IPS-NIHi7 (cell line): ENCODE data around the gene SLC35F2.
"Not testable (repeated sequence)": the region's sequence is repeated elsewhere in the genome, so short reads cannot be mapped to it uniquely, and the experiment has no call there.

Source experiments
- DNase-seq: peaks from one replicate; pipeline ENCODE4 v3.0.0; 2012; ENCODE audit warnings: mixed read lengths; ENCODE audit errors: extremely low spot score

SLC35F2 gene

GRCh38 chr11:107842412-107843100 lies 16.0 kb downstream of the SLC35F2 start:
- DNase-seq, result no peak

- no peak for DNase-seq
These were observed 18.5 kb downstream of the SLC35F2 start for GRCh38 chr11:107840129-107840484.

- no peak for DNase-seq
These were observed 21.7 kb downstream of the SLC35F2 start for GRCh38 chr11:107836851-107837250.

- DNase-seq, result no peak
These were observed 23.6 kb downstream of the SLC35F2 start for GRCh38 chr11:107834995-107835394.

- not testable (repeated sequence) for DNase-seq
These were observed 24.7 kb downstream of the SLC35F2 start for GRCh38 chr11:107833926-107834325.

- no peak for DNase-seq
These were observed 27.6 kb downstream of the SLC35F2 start for GRCh38 chr11:107830915-107831540.

GRCh38 chr11:107827041-107827440 lies 31.5 kb downstream of the SLC35F2 start:
- DNase-seq, result no peak

GRCh38 chr11:107825875-107826274 lies 32.7 kb downstream of the SLC35F2 start:
- no peak for DNase-seq

- DNase-seq, result no peak
These were observed 33.8 kb downstream of the SLC35F2 start for GRCh38 chr11:107824668-107825369.

- DNase-seq, result no peak
These were observed 37.2 kb downstream of the SLC35F2 start for GRCh38 chr11:107821199-107821927.

- DNase-seq, result no peak
These were observed 39.1 kb downstream of the SLC35F2 start for GRCh38 chr11:107819361-107820014.

GRCh38 chr11:107818491-107818890 lies 40.1 kb downstream of the SLC35F2 start:
- no peak for DNase-seq

GRCh38 chr11:107816028-107816427 lies 42.6 kb downstream of the SLC35F2 start:
- DNase-seq, result no peak

- no peak for DNase-seq
These were observed 47.7 kb downstream of the SLC35F2 start for GRCh38 chr11:107810875-107811274.

GRCh38 chr11:107808521-107808920 lies 50.1 kb downstream of the SLC35F2 start:
- no peak for DNase-seq

- no peak for DNase-seq
These were observed 53.6 kb downstream of the SLC35F2 start for GRCh38 chr11:107804971-107805370.

GRCh38 chr11:107804211-107804610 lies 54.4 kb downstream of the SLC35F2 start:
- DNase-seq, result no peak

- no peak for DNase-seq
These were observed 56.9 kb downstream of the SLC35F2 start for GRCh38 chr11:107801641-107802040.

- DNase-seq, result peak; percentile 80
These were observed 59.2 kb downstream of the SLC35F2 start for GRCh38 chr11:107799218-107799859.

GRCh38 chr11:107792049-107792443 lies 66.5 kb downstream of the SLC35F2 start:
- DNase-seq, result no peak

- no peak for DNase-seq
These were observed 67.1 kb downstream of the SLC35F2 start for GRCh38 chr11:107791343-107792048.
